Epithelial cell of proximal tubule (primary cell): Measurements from ENCODE around the gene CRYAA. TPM values are rescaled to one million over a fixed set of nuclear protein-coding genes. Genes with fewer than 3 reads are reported as not detected.
"Not testable (repeated sequence)": the region's sequence is repeated elsewhere in the genome, so short reads cannot be mapped to it uniquely, and the experiment has no call there.

Experiments
- DNase-seq: peaks from one replicate; pipeline ENCODE4 v3.0.0-alpha.2; 2011; ENCODE audit warnings: low read depth
- H3K4me3 ChIP-seq: 2 replicates; pipeline ENCODE4 v1.5.1; 2011; ENCODE audit warnings: low read depth, mild to moderate bottlenecking, low read length
- total RNA-seq: library from RNA; depleted of rRNA; stranded (reverse); fragments of >200 nt; gene quantifications from 2 replicates; pipeline ENCODE4 v1.2.3, GENCODE V29; 2015

The CRYAA gene
- not detected in 2 replicates for total RNA-seq

- DNase-seq, H3K4me3 ChIP-seq: not testable (repeated sequence)
These were observed at the start of gene CRYAA for GRCh38 chr21:43168708-43169107. CRYAA (plus strand) TSS chr21:43169008; CDS start chr21:43169100, 92 bp downstream.

GRCh38 chr21:43130094-43130493 lies 38.7 kb upstream of the CRYAA start:
- not testable (repeated sequence) for DNase-seq, H3K4me3 ChIP-seq

- not testable (repeated sequence) for H3K4me3 ChIP-seq, DNase-seq
These were observed 34.3 kb upstream of the CRYAA start for GRCh38 chr21:43134520-43134919.

- not testable (repeated sequence) for DNase-seq, H3K4me3 ChIP-seq
These were observed 29.9 kb upstream of the CRYAA start for GRCh38 chr21:43138944-43139343.

- H3K4me3 ChIP-seq, DNase-seq: not testable (repeated sequence)
These were observed 27.4 kb upstream of the CRYAA start for GRCh38 chr21:43141407-43141806.

- not testable (repeated sequence) for DNase-seq, H3K4me3 ChIP-seq
These were observed 22.2 kb upstream of the CRYAA start for GRCh38 chr21:43146637-43147036.

- H3K4me3 ChIP-seq, DNase-seq: not testable (repeated sequence)
These were observed 20.8 kb upstream of the CRYAA start for GRCh38 chr21:43147999-43148398.

- H3K4me3 ChIP-seq, DNase-seq: not testable (repeated sequence)
These were observed 19.5 kb upstream of the CRYAA start for GRCh38 chr21:43149344-43149743.

GRCh38 chr21:43153601-43154000 lies 15.2 kb upstream of the CRYAA start:
- H3K4me3 ChIP-seq, DNase-seq: not testable (repeated sequence)

GRCh38 chr21:43159279-43160175 lies 9.3 kb upstream of the CRYAA start:
- DNase-seq, H3K4me3 ChIP-seq: not testable (repeated sequence)

- DNase-seq, H3K4me3 ChIP-seq: not testable (repeated sequence)
These were observed 6.7 kb upstream of the CRYAA start for GRCh38 chr21:43161826-43162707.

- not testable (repeated sequence) for DNase-seq
These were observed 6.1 kb upstream of the CRYAA start for GRCh38 chr21:43162708-43163205.

GRCh38 chr21:43164823-43165222 lies 4.0 kb upstream of the CRYAA start:
- DNase-seq, H3K4me3 ChIP-seq: not testable (repeated sequence)

More at GRCh38 chr21:43162708-43163205, 6.1 kb upstream of the CRYAA start:
- H3K4me3 ChIP-seq = not testable (repeated sequence)

GRCh38 chr21:43165734-43166133 lies 3.1 kb upstream of the CRYAA start:
- DNase-seq, H3K4me3 ChIP-seq: not testable (repeated sequence)

- not testable (repeated sequence) for DNase-seq
These were observed 550 bp downstream of the CRYAA start for GRCh38 chr21:43169230-43169886.

GRCh38 chr21:43169891-43170290 lies 1.1 kb downstream of the CRYAA start:
- H3K4me3 ChIP-seq, DNase-seq: not testable (repeated sequence)

More at GRCh38 chr21:43169230-43169886, 550 bp downstream of the CRYAA start:
- not testable (repeated sequence) for H3K4me3 ChIP-seq

GRCh38 chr21:43172812-43173211 lies 4.0 kb downstream of the CRYAA start:
- DNase-seq, H3K4me3 ChIP-seq: not testable (repeated sequence)

GRCh38 chr21:43173438-43173837 lies 4.6 kb downstream of the CRYAA start:
- H3K4me3 ChIP-seq, DNase-seq: not testable (repeated sequence)

GRCh38 chr21:43173930-43174329 lies 5.1 kb downstream of the CRYAA start:
- not testable (repeated sequence) for DNase-seq, H3K4me3 ChIP-seq
